NB4 (cell line): ENCODE data around the gene F9.

Experiments used
- DNase-seq: peaks from one replicate; pipeline ENCODE4 v3.0.0; 2010; ENCODE audit warnings: low read depth
- H3K4me3 ChIP-seq: one replicate; pipeline ENCODE4 v1.5.1; 2011; ENCODE audit warnings: mild to moderate bottlenecking, low read depth, low read length, moderate library complexity
- MAX ChIP-seq: IDR thresholded peaks from 2 replicates; pipeline ENCODE4 v1.6.1; 2011; ENCODE audit warnings: low read depth, low read length
- MYC ChIP-seq: IDR thresholded peaks from 2 replicates; pipeline ENCODE4 v1.6.1; 2011; ENCODE audit warnings: low read depth, low read length
- POLR2A ChIP-seq: IDR thresholded peaks from 2 replicates; pipeline ENCODE4 v1.6.1; 2011; ENCODE audit warnings: mild to moderate bottlenecking; ENCODE audit not compliant: insufficient read length; ENCODE audit errors: extremely low read depth
- TF ChIP-seq, protein P1 (sequence below): IDR thresholded peaks from one replicate; pipeline ENCODE4 v1.5.1; 2012; ENCODE audit warnings: low read depth, low read length

The F9 gene

GRCh38 chrX:139600105-139600504, 69.6 kb downstream of the F9 start:
- no peak for DNase-seq
- TF ChIP-seq MYC: no peak
- TF ChIP-seq MAX: no peak
- TF ChIP-seq POLR2A: no peak
- TF ChIP-seq, protein P1, sequence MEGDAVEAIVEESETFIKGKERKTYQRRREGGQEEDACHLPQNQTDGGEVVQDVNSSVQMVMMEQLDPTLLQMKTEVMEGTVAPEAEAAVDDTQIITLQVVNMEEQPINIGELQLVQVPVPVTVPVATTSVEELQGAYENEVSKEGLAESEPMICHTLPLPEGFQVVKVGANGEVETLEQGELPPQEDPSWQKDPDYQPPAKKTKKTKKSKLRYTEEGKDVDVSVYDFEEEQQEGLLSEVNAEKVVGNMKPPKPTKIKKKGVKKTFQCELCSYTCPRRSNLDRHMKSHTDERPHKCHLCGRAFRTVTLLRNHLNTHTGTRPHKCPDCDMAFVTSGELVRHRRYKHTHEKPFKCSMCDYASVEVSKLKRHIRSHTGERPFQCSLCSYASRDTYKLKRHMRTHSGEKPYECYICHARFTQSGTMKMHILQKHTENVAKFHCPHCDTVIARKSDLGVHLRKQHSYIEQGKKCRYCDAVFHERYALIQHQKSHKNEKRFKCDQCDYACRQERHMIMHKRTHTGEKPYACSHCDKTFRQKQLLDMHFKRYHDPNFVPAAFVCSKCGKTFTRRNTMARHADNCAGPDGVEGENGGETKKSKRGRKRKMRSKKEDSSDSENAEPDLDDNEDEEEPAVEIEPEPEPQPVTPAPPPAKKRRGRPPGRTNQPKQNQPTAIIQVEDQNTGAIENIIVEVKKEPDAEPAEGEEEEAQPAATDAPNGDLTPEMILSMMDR: no peak
- H3K4me3 ChIP-seq: no peak overlapping the region
